ENCODE results near the gene CISH. TPM values are rescaled to one million over a fixed set of nuclear protein-coding genes. Genes with fewer than 3 reads are reported as not detected.

The CISH gene
- total and polyA plus RNA-seq, 9 of the 15 experiments (the other 6 are each of a cell fraction or from before 2014, with no cell fraction given) = 1.7 to 47.7 (median 18.3) TPM

DNA sequence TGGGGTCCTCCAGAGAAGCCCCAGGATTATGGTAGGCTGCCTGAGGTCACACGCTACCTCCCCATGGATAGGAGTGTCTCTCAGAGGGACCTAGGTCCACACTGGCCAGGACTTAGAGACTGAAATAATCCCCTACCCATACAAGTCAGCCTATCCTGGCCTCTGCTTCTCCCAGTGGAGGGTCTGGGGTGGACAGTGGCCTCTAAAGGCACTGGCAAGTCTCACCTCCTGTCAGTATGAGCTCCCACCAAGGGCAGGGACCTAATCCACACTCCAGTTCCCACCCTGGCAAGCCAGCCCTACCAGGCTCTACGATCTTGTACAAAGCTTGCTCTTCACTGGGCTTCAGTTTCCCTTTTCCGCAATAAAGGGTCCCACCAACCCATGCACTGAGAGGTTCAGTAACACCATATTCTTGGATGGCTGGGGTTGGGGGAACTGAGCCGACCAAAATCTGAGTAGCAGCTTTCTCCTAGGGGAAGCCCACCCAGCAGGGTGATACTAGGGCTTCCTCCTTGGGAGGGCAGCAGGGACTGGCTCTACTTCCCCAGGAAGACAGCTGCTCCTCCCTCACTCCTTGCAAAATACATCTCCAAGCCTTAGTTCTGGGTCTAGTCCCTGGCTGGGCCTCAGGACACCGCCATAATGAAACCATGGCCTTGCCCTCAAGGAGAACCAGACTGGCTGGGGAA lies 2.4 kb downstream of the CISH start:
- no peak for DNase-seq (ENCODE audit: extremely low read depth in 1 of 4, low spot score in 3 of 4)
- no peak for ATAC-seq
- ChIA-PET CTCF (ENCODE audit: low intra/inter-chr PET ratio) (interaction anchor here (0.6 kb wide), 1 partner anchor 39 kb away, joined by 3 read pairs; no protein-coding TSS in a partner anchor), POLR2A (interaction anchor here (0.7 to 2.2 kb wide), 6 partner anchors 7 to 114 kb away, joined by 3 to 7 read pairs (median 4); partner anchors contain the start of gene HEMK1)
- Histone ChIP-seq H3K79me2 (ENCODE audit: control insufficient read depth, insufficient read depth, low read length) (peaks cover 92% of the 10 kb centered on the region), H3K9ac (ENCODE audit: insufficient read depth in 1 of 2, low read depth in 2 of 2, low read length in 2 of 2) (peak overlapping the region; percentile 87 to 94), H3K36me3 (ENCODE audit: control insufficient read depth, insufficient read depth, low read length) (peaks cover 67% of the 10 kb centered on the region), H3K9me1 (ENCODE audit: control insufficient read depth, insufficient read depth, low read length) (peaks cover 3% of the 10 kb centered on the region), H3K27ac (ENCODE audit: extremely low read depth, low read depth, low read length) (peak overlapping the region; percentile 85), H4K20me1 (replicated peaks; ENCODE audit: control insufficient read depth, insufficient read depth, low read length) (peaks cover 36% of the 10 kb centered on the region), H2AFZ (ENCODE audit: low read depth, low read length) (no peak overlapping the region), H3K4me2 (ENCODE audit: insufficient read depth, low read length) (peak overlapping the region; percentile 95), H3K27me3 (ENCODE audit: control insufficient read depth in 2 of 2, insufficient read depth in 2 of 2, low read length in 2 of 2) (no peaks in the 10 kb centered on the region), H3K4me3 (peak overlapping the region; percentile 87), H3K4me1 (replicated peaks in 1 of 2; ENCODE audit: control insufficient read depth in 2 of 2, insufficient read depth in 2 of 2, low read length in 2 of 2) (peaks cover 34 to 51% of the 10 kb centered on the region in 2 experiments), H3K9me3 (replicated peaks; ENCODE audit: control insufficient read depth, insufficient read depth, low read depth, low read length) (no peaks in the 10 kb centered on the region)
- TF ChIP-seq, protein P1, sequence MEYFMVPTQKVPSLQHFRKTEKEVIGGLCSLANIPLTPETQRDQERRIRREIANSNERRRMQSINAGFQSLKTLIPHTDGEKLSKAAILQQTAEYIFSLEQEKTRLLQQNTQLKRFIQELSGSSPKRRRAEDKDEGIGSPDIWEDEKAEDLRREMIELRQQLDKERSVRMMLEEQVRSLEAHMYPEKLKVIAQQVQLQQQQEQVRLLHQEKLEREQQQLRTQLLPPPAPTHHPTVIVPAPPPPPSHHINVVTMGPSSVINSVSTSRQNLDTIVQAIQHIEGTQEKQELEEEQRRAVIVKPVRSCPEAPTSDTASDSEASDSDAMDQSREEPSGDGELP (CRISPR knock-in tag; IDR thresholded peaks at IDR 0.05; ENCODE audit: borderline replicate concordance) = no peak
- TF ChIP-seq MLLT1 (IDR thresholded peaks at IDR 0.05) (0 out of 4 replicates have a peak, but pooled peaks of 1 of the 2 experiments have one; percentile 33), UBTF (IDR thresholded peaks at IDR 0.05; ENCODE audit: borderline replicate concordance in 1 of 2, low read depth in 2 of 2, low read length in 2 of 2) (0 out of 4 replicates have a peak, but pooled peaks of 1 of the 2 experiments have one; percentile 27), SIN3A (IDR thresholded peaks at IDR 0.05; ENCODE audit: borderline replicate concordance in 2 of 2, control insufficient read depth in 1 of 2, low read depth in 2 of 2, low read length in 2 of 2) (peak in 1 of 2 experiments; percentile 6; a peak in 1 of 4 replicates)
- WGBS (ENCODE audit: insufficient coverage, low coverage, missing lambda C conversion rate) = 4% methylated on average over 4 of the region's 5 CpGs
- no TSS peak for BruUV-seq (replicated peaks)
- FAIRE-seq = no peak
- in situ Hi-C loops (cut with MboI) (no loop called here), intact Hi-C loops (cut with micrococcal nuclease) (no loop called here)

Measured in K562 (cell line).